HepG2 (cell line): ENCODE measurements around the gene TOM1L2. TPM values are rescaled to one million over a fixed set of nuclear protein-coding genes. Genes with fewer than 3 reads are reported as not detected.
A peak's percentile ranks its signal among the peaks of the same experiment; 100 is the strongest.

Source experiments
- ATAC-seq: fragments of 200-7000 bp; cut with Tn5 transposase; 3 replicates; pipeline ENCODE4 v1.9.1; 2020; ENCODE audit warnings: mild to moderate bottlenecking, moderate library complexity
- BruUV-seq: library from RNA; stranded (reverse); fragments of 400-500 nt; replicated peaks from 2 replicates; lab custom pipeline; 2021; lab: Mats Ljungman, UMichigan
- CTCF ChIA-PET: fragments of 300-600 bp; formaldehyde crosslinking; extraction: SDS; loops from one replicate; lab custom pipeline; 2021; ENCODE audit warnings: low total read pairs, inconsistent platforms, low intra/inter-chr PET ratio; lab: Yijun Ruan, JAX
- POLR2A ChIA-PET: fragments of 350-600 bp; sonication (Branson Sonifier 250); formaldehyde crosslinking; loops from one replicate; lab custom pipeline; 2020; ENCODE audit warnings: antibody characterized with exemption, inconsistent platforms; lab: Yijun Ruan, JAX
- DNase-seq: peaks from one replicate; pipeline ENCODE4 v3.0.0-alpha.2; 2015; ENCODE audit warnings: low spot score
- FAIRE-seq: peaks from 3 replicates; lab custom pipeline; 2011; peaks lifted over from hg19 to GRCh38; lab: Jason Lieb, UNC
- H2AFZ ChIP-seq: one replicate; pipeline ENCODE4 v1.6.1; 2011; ENCODE audit warnings: low read length, inconsistent platforms
- H3K27ac ChIP-seq: fragments of 300-600 bp; 3 replicates; pipeline ENCODE4 v1.8.0; 2011; ENCODE audit warnings: mixed run types, mild to moderate bottlenecking, mixed read lengths, low read length, inconsistent platforms; ENCODE audit not compliant: insufficient read depth; ENCODE audit errors: extremely low read length
- H3K27me3 ChIP-seq, 2 experiments: fragments of 200-600 bp in 1 of 2; 2 replicates in 1 of 2; 3 replicates in 1 of 2; pipeline versions ENCODE4 v1.6.0 to v1.8.0; 2011; ENCODE audit warnings: low read length in 2 of 2, mild to moderate bottlenecking in 2 of 2, moderate library complexity in 2 of 2, inconsistent platforms in 1 of 2; ENCODE audit not compliant: insufficient read depth in 2 of 2, control insufficient read depth in 1 of 2
- H3K36me3 ChIP-seq, 2 experiments: fragments of 200-600 bp in 1 of 2; replicated peaks in 1 of 2; 2 replicates in 1 of 2; 3 replicates in 1 of 2; pipeline versions ENCODE4 v1.5.1 to v1.8.0; 2011; ENCODE audit warnings: low read length in 2 of 2, inconsistent platforms in 1 of 2; ENCODE audit not compliant: insufficient read depth in 2 of 2, control insufficient read depth in 1 of 2
- H3K4me1 ChIP-seq: 2 replicates; pipeline ENCODE4 v1.5.1; 2012; ENCODE audit warnings: low read length, inconsistent platforms; ENCODE audit not compliant: insufficient read depth
- H3K4me2 ChIP-seq: 2 replicates; pipeline ENCODE4 v1.6.0; 2011; ENCODE audit warnings: low read depth, low read length, inconsistent platforms
- H3K4me3 ChIP-seq, 3 experiments: fragments of 200-600 bp in 1 of 3; sonication (generic), shearing (Covaris generic) in 1 of 3; replicated peaks in 1 of 3; 2 replicates each; pipeline ENCODE4 v1.5.1; 2011 to 2016; ENCODE audit warnings: low read length in 3 of 3, inconsistent platforms in 2 of 3, low read depth in 2 of 3, mild to moderate bottlenecking in 2 of 3, control low read depth in 1 of 3, mixed read lengths in 1 of 3; ENCODE audit not compliant: insufficient read depth in 1 of 3
- H3K79me2 ChIP-seq: one replicate; pipeline ENCODE4 v1.6.1; 2011; ENCODE audit warnings: low read length, inconsistent platforms; ENCODE audit not compliant: insufficient read depth
- H3K9ac ChIP-seq: 2 replicates; pipeline ENCODE4 v1.6.0; 2011; ENCODE audit warnings: mild to moderate bottlenecking, low read depth, low read length, inconsistent platforms; ENCODE audit not compliant: insufficient read depth
- H3K9me3 ChIP-seq: 2 replicates; pipeline ENCODE4 v1.5.1; 2012; ENCODE audit warnings: mild to moderate bottlenecking, low read length
- H4K20me1 ChIP-seq: 2 replicates; pipeline ENCODE4 v1.6.0; 2011; ENCODE audit warnings: inconsistent platforms, mild to moderate bottlenecking, low read length, moderate library complexity; ENCODE audit not compliant: insufficient read depth
- HNRNPL ChIP-seq: fragments of 200-400 bp; formaldehyde crosslinking; IDR thresholded peaks from 2 replicates; pipeline ENCODE4 v1.6.1; 2017; ENCODE audit warnings: mild to moderate bottlenecking, low read depth, low read length
- ZBTB42 ChIP-seq: sonication (generic); formaldehyde crosslinking; IDR thresholded peaks from 2 replicates; pipeline ENCODE4 v1.5.0; 2020; ENCODE audit warnings: mild to moderate bottlenecking, missing genetic modification reagents
- ZFY ChIP-seq: sonication (generic); formaldehyde crosslinking; IDR thresholded peaks from 2 replicates; pipeline ENCODE4 v1.4.0; 2020; ENCODE audit warnings: missing genetic modification reagents
- ZIK1 ChIP-seq: sonication (generic); formaldehyde crosslinking; IDR thresholded peaks from 2 replicates; pipeline ENCODE4 v1.5.0; 2020; ENCODE audit warnings: mild to moderate bottlenecking, low read depth, missing genetic modification reagents, borderline replicate concordance
- WGBS: methylation state at CpG from one replicate; pipeline ENCODE4 v1.1.6; 2017; ENCODE audit warnings: low lambda C conversion rate; 5-methylcytosine and 5-hydroxymethylcytosine counted together
- in situ Hi-C: cut with HindIII; loops from 2 replicates; pipeline ENCODE4 v1.10.0; 2017; ENCODE audit warnings: low pct_unique_long_range_greater_than_20kb; ENCODE audit not compliant: extremely low pct_ligation_motif_present
- intact Hi-C: fragments of 100-400 bp; cut with micrococcal nuclease; formaldehyde crosslinking; loops from one replicate; pipeline ENCODE4 v1.10.0; 2022; ENCODE audit not compliant: unreplicated experiment
- polyA plus RNA-seq, 8 experiments: library from polyadenylated mRNA; depleted of rRNA in 3 of 8; stranded (reverse) in 7 of 8; unstranded in 1 of 8; fragments of >200 nt; fragmentation: Illumina TruSeq in 4 of 8; extraction: Trizol in 4 of 8; gene quantifications; 2 replicates each; pipeline versions ENCODE4 v1.2.1 to v1.2.3, GENCODE V29; 2011 to 2016; ENCODE audit warnings: low read depth in 4 of 8, missing spikeins in 1 of 8, mixed read lengths in 1 of 8; ENCODE audit not compliant: insufficient read depth in 1 of 8
- total RNA-seq, 5 experiments: library from RNA; depleted of rRNA; stranded (reverse); fragments of >200 nt; fragmentation: Illumina TruSeq; extraction: Trizol; gene quantifications; 2 replicates each; pipeline ENCODE4 v1.2.3, GENCODE V29; 2016; ENCODE audit warnings: low read depth in 1 of 5
- TF ChIP-seq, protein P1 (sequence below): sonication (generic); formaldehyde crosslinking; conservative IDR thresholded peaks from 2 replicates; pipeline ENCODE4 v1.8.1; 2023; ENCODE audit warnings: missing genetic modification reagents

Gene TOM1L2
- total and polyA plus RNA-seq, 2 of the 13 experiments (the other 11 are each of a cell fraction or from before 2014, with no cell fraction given) = 4.7 to 7.4 TPM

DNA sequence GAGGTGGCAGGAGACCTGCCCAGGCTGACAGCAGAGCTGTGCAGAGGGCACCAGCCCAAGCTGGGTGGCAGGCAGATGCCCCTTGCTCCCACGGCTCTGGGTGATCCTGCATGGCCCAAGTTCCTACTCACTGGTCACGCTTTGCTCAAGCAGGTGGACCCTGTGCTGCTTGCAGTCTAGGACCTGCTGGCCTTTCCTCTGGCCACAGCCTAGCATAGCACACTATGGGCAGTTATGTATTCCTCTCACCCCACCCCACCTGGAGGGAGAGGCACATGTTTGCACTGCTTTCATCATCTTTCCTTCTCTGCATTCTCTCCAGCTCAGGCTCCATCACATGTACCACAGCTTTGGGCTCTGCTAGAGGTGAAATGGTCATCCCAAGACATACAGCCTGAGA lies 115.8 kb downstream of the TOM1L2 start (continued):
- 0 out of 2 replicates have a peak, but pooled peaks have one; percentile 39 for TF ChIP-seq HNRNPL
- TF ChIP-seq ZFY = 0 out of 2 replicates have a peak, but pooled peaks have one; percentile 9
- TF ChIP-seq, protein P1, sequence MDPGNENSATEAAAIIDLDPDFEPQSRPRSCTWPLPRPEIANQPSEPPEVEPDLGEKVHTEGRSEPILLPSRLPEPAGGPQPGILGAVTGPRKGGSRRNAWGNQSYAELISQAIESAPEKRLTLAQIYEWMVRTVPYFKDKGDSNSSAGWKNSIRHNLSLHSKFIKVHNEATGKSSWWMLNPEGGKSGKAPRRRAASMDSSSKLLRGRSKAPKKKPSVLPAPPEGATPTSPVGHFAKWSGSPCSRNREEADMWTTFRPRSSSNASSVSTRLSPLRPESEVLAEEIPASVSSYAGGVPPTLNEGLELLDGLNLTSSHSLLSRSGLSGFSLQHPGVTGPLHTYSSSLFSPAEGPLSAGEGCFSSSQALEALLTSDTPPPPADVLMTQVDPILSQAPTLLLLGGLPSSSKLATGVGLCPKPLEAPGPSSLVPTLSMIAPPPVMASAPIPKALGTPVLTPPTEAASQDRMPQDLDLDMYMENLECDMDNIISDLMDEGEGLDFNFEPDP (CRISPR knock-in tag) = no peak
- peak; percentile 67; the same call in 1 of the 2 replicates for TF ChIP-seq ZIK1 (CRISPR knock-in tag)

DNA sequence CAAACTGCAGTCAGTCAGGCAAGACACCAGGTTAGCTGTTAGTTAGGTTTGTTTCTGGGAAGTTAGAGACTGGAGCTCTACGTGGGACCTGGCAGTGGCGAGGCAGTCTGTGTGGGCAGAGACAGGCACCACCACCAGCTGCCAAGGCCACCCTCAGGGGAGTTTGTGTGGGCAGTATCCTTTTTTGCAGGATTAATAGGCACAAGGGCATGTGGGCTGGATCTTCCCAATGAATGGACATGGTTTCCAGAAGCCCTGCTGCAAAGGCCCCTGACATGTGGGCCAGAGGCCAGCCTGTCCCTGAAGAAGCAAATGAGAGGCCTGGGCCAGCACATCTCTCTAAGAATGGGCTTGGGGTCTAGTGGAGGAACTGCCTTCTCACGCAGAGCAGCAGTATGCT lies 116.2 kb downstream of the TOM1L2 start:
- ChIA-PET POLR2A (interaction anchor here (1.2 to 3.1 kb wide), 3 partner anchors 14 to 44 kb away, joined by 3 to 13 read pairs (median 4); no protein-coding TSS in a partner anchor), CTCF (no interaction called here)
- H3K27me3 ChIP-seq = no peaks in the 10 kb centered on the region
- H2AFZ ChIP-seq = no peak overlapping the region
- H3K4me2 ChIP-seq = 0 out of 2 replicates have a peak overlapping the region, but pooled peaks have one; percentile 13
- in situ Hi-C loops = no loop called here
- no peaks in the 10 kb centered on the region for H3K79me2 ChIP-seq
- DNase-seq = no peak
- H3K36me3 ChIP-seq = no peaks in the 10 kb centered on the region
- no peaks in the 10 kb centered on the region for H4K20me1 ChIP-seq
- no peak for TF ChIP-seq ZBTB42 (CRISPR knock-in tag)
- no TSS peak for BruUV-seq
- intact Hi-C loops = loop anchor here (10.0 kb wide), 1 partner anchor 141 kb away; no protein-coding TSS in a partner anchor
- ATAC-seq = no peak
- no peak overlapping the region for H3K4me3 ChIP-seq
- H3K9ac ChIP-seq = 0 out of 2 replicates have a peak overlapping the region, but pooled peaks have one; percentile 2
- no peaks in the 10 kb centered on the region for H3K9me3 ChIP-seq
- peaks cover 55% of the 10 kb centered on the region for H3K4me1 ChIP-seq
- no peak overlapping the region for H3K27ac ChIP-seq
- 54% methylated on average over 3 of the region's 3 CpGs for WGBS
- FAIRE-seq = no peak
